GM12865 (cell line): Measurements from ENCODE around the gene DOCK2.

Source experiments
- DNase-seq: peaks from one replicate; pipeline ENCODE4 v3.0.0; 2010; ENCODE audit warnings: low read depth
- H3K4me3 ChIP-seq: 2 replicates; pipeline ENCODE4 v1.5.1; 2011; ENCODE audit warnings: mild to moderate bottlenecking, low read depth, low read length, control low read depth
- CTCF ChIP-seq: IDR thresholded peaks from 2 replicates; pipeline ENCODE4 v1.5.1; 2011; ENCODE audit warnings: low read length, control low read depth, low read depth, inconsistent platforms; ENCODE audit not compliant: insufficient read depth; ENCODE audit errors: missing control alignments

Gene DOCK2

GRCh38 chr5:170105642-170106611 is 468.9 kb downstream of the DOCK2 start, which contains the start of gene FOXI1:
Gene FOXI1, plus strand, starts transcription at chr5:170105897. Its CDS starts 61 bp downstream, at chr5:170105958.
- no peak for DNase-seq
- no peak within 1 kb of the TSS for H3K4me3 ChIP-seq
- no peak for TF ChIP-seq CTCF

GRCh38 chr5:170107674-170108073 is 470.6 kb downstream of the DOCK2 start:
- TF ChIP-seq CTCF = no peak
- H3K4me3 ChIP-seq = no peak overlapping the region
- DNase-seq = no peak

- H3K4me3 ChIP-seq = no peak overlapping the region
- no peak for TF ChIP-seq CTCF
- DNase-seq = no peak
Measured at GRCh38 chr5:170108266-170108785, 471.3 kb downstream of the DOCK2 start.

GRCh38 chr5:170109059-170110031 is 472.3 kb downstream of the DOCK2 start:
- no peak for DNase-seq
- no peak for TF ChIP-seq CTCF
- no peak overlapping the region for H3K4me3 ChIP-seq

GRCh38 chr5:170110403-170111087 is 473.5 kb downstream of the DOCK2 start:
- DNase-seq = no peak
- TF ChIP-seq CTCF = no peak
- H3K4me3 ChIP-seq = no peak overlapping the region
